Breast epithelium (tissue), 4 donors: ENCODE measurements around the gene ADAD2. TPM values are rescaled to one million over a fixed set of nuclear protein-coding genes. Genes with fewer than 3 reads are reported as not detected.

Source experiments
- DNase-seq, 2 donors: peaks; one replicate each; pipeline ENCODE4 v3.0.0-alpha.2; 2019; ENCODE audit warnings: low spot score in 2 of 2
- H3K27ac ChIP-seq, 2 donors: fragments of 200-600 bp; sonication (generic) in 1 of 2; one replicate each; pipeline ENCODE4 v1.5.1; 2016 to 2019; ENCODE audit warnings: mild to moderate bottlenecking in 1 of 2
- H3K27me3 ChIP-seq, 2 donors: fragments of 200-600 bp; sonication (generic) in 1 of 2; one replicate each; pipeline versions ENCODE4 v1.5.1 to v1.6.0; 2017 to 2019; ENCODE audit warnings: control low read depth in 1 of 2, mild to moderate bottlenecking in 1 of 2
- H3K36me3 ChIP-seq: fragments of 200-600 bp; one replicate; pipeline ENCODE4 v1.5.1; 2019
- H3K4me1 ChIP-seq, 2 donors: fragments of 200-600 bp; sonication (generic); one replicate each; pipeline ENCODE4 v1.5.1; 2016 to 2019; ENCODE audit warnings: control low read depth in 1 of 2
- H3K4me3 ChIP-seq, 3 donors: fragments of 200-600 bp; sonication (generic); 1 replicate in 2 of 3; 2 replicates in 1 of 3; pipeline ENCODE4 v1.5.1; 2016 to 2019; ENCODE audit warnings: mild to moderate bottlenecking in 3 of 3, moderate library complexity in 2 of 3
- H3K9me3 ChIP-seq, 2 donors: fragments of 200-600 bp; sonication (generic) in 1 of 2; one replicate each; pipeline ENCODE4 v1.5.1; 2016 to 2019; ENCODE audit warnings: control low read depth in 1 of 2
- POLR2A ChIP-seq: fragments of 450-650 bp; IDR thresholded peaks from one replicate; pipeline ENCODE4 v1.6.1; 2016; ENCODE audit warnings: antibody characterized with exemption, mild to moderate bottlenecking, moderate library complexity
- POLR2AphosphoS5 ChIP-seq, 3 donors: sonication (generic); formaldehyde crosslinking; IDR thresholded peaks; one replicate each; pipeline ENCODE4 v1.6.1; 2017; ENCODE audit warnings: antibody characterized with exemption in 3 of 3
- intact Hi-C: fragments of 100-400 bp; cut with DNase I; formaldehyde crosslinking; loops from one replicate; pipeline ENCODE4 v1.15.1; 2023; ENCODE audit warnings: low total_unique reads
- total RNA-seq, 3 donors: library from RNA; depleted of rRNA; stranded (reverse); fragments of >200 nt; gene quantifications; one replicate each; pipeline ENCODE4 v1.1.0, GENCODE V29; 2016
- TF ChIP-seq, protein P1 (sequence below), 3 donors: fragments of 450-650 bp; IDR thresholded peaks; one replicate each; pipeline ENCODE4 v1.5.1; 2016 to 2017; ENCODE audit warnings: antibody characterized with exemption in 3 of 3, mild to moderate bottlenecking in 3 of 3, moderate library complexity in 3 of 3

ADAD2 gene
- total RNA-seq, 3 donors from 2014 or later = 0.15 to 0.96 TPM; not detected in 1

- H3K36me3 ChIP-seq = no peaks in the 10 kb centered on the region
- H3K4me3 ChIP-seq = no peak overlapping the region
- TF ChIP-seq, protein P1, sequence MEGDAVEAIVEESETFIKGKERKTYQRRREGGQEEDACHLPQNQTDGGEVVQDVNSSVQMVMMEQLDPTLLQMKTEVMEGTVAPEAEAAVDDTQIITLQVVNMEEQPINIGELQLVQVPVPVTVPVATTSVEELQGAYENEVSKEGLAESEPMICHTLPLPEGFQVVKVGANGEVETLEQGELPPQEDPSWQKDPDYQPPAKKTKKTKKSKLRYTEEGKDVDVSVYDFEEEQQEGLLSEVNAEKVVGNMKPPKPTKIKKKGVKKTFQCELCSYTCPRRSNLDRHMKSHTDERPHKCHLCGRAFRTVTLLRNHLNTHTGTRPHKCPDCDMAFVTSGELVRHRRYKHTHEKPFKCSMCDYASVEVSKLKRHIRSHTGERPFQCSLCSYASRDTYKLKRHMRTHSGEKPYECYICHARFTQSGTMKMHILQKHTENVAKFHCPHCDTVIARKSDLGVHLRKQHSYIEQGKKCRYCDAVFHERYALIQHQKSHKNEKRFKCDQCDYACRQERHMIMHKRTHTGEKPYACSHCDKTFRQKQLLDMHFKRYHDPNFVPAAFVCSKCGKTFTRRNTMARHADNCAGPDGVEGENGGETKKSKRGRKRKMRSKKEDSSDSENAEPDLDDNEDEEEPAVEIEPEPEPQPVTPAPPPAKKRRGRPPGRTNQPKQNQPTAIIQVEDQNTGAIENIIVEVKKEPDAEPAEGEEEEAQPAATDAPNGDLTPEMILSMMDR (IDR thresholded peaks at IDR 0.05) = no peak
- TF ChIP-seq POLR2A (no peak), POLR2AphosphoS5 (IDR thresholded peaks at IDR 0.05) (no peak)
- intact Hi-C loops = no loop called here
- no peaks in the 10 kb centered on the region for H3K27me3 ChIP-seq
- H3K9me3 ChIP-seq = no peaks in the 10 kb centered on the region
- no peak overlapping the region for H3K27ac ChIP-seq
- H3K4me1 ChIP-seq = no peaks in the 10 kb centered on the region
- no peak for DNase-seq
These were observed 33.6 kb downstream of the ADAD2 start for GRCh38 chr16:84224554-84224953.

DNA sequence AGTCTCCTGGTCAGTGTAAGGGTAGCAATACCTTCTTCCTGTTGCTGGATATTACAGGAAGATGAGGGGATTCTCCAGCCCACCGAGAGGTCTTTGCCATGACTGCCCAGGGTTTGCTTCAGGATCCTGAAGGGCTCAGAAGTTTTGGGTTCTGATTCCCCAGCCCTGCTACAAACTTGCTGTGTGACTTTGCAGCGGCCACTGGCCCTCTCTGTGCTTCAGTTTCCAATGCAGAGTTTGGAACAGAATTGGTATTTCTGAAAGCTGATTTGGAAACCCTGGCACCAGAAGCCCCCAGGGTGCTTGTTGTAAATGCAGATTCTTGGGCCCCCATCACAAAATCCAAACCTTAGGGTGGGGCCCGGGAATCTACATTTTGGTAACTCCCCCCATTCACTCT lies 34.2 kb downstream of the ADAD2 start:
- Histone ChIP-seq H3K9me3 (no peaks in the 10 kb centered on the region), H3K4me3 (no peak overlapping the region), H3K27me3 (no peaks in the 10 kb centered on the region), H3K27ac (no peak overlapping the region), H3K36me3 (no peaks in the 10 kb centered on the region), H3K4me1 (no peaks in the 10 kb centered on the region)
- intact Hi-C loops = no loop called here
- TF ChIP-seq, protein P1 (IDR thresholded peaks at IDR 0.05) = no peak
- TF ChIP-seq POLR2AphosphoS5 (IDR thresholded peaks at IDR 0.05) (no peak), POLR2A (no peak)
- DNase-seq = no peak

DNA sequence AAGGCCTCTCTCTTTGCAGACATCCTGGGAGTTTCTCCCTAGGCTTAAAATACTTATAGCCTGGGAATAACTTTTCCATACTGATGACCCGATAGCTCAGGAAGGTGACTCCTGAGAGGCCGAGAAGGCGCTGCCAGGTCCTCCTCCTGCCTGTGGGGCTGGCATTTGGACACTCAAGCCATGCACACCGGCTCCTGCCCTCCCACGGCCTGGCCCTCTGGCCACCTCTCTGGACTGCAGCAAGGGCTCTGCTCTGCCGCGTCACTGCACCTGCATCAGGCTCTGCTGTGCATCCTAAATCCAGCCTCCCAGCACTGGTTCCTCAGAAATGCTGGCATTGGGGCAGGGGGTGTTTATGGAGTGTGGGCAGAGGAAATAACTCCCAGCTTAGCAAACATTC lies 34.6 kb downstream of the ADAD2 start:
- no peaks in the 10 kb centered on the region for H3K36me3 ChIP-seq
- H3K9me3 ChIP-seq = no peaks in the 10 kb centered on the region
- DNase-seq = no peak
- no peaks in the 10 kb centered on the region for H3K4me1 ChIP-seq
- H3K27me3 ChIP-seq = no peaks in the 10 kb centered on the region
- no peak overlapping the region for H3K4me3 ChIP-seq
- no peak overlapping the region for H3K27ac ChIP-seq
- TF ChIP-seq, protein P1 (IDR thresholded peaks at IDR 0.05) = no peak
- TF ChIP-seq POLR2AphosphoS5 (IDR thresholded peaks at IDR 0.05) (no peak), POLR2A (no peak)
- intact Hi-C loops = no loop called here

DNA sequence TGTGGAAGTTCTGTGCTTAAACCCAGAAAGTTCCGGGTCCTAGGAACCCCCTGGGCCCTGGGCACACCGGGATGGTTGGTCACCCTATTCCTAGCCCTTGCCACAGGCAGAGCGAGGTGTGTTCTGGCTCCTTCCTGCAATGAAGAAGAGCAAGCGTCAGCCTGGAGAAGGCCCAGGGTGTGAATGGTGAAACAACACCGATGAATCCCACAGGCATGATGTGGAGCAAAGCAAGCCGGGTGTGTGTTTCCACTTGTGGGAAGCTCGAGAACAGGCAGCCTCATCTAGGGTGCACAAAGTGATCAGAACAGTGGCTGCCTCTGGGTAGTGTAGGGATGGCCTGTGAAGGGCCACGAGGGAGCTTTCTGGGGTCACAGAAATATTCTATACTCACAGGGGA lies 35.1 kb downstream of the ADAD2 start:
- H3K4me1 ChIP-seq = no peaks in the 10 kb centered on the region
- no peaks in the 10 kb centered on the region for H3K36me3 ChIP-seq
- no peak overlapping the region for H3K4me3 ChIP-seq
- intact Hi-C loops = no loop called here
- DNase-seq = no peak
- no peaks in the 10 kb centered on the region for H3K27me3 ChIP-seq
- no peaks in the 10 kb centered on the region for H3K9me3 ChIP-seq
- TF ChIP-seq POLR2AphosphoS5 (IDR thresholded peaks at IDR 0.05) (no peak), POLR2A (no peak)
- TF ChIP-seq, protein P1 (IDR thresholded peaks at IDR 0.05) = no peak
- H3K27ac ChIP-seq = no peak overlapping the region

- no peaks in the 10 kb centered on the region for H3K36me3 ChIP-seq
- H3K9me3 ChIP-seq = no peaks in the 10 kb centered on the region
- intact Hi-C loops = no loop called here
- no peaks in the 10 kb centered on the region for H3K4me1 ChIP-seq
- H3K27me3 ChIP-seq = no peaks in the 10 kb centered on the region
- no peak for TF ChIP-seq POLR2A
- H3K27ac ChIP-seq = no peak overlapping the region
- no peak overlapping the region for H3K4me3 ChIP-seq
- DNase-seq = no peak
These were observed 36.6 kb downstream of the ADAD2 start for GRCh38 chr16:84227548-84227947.

DNA sequence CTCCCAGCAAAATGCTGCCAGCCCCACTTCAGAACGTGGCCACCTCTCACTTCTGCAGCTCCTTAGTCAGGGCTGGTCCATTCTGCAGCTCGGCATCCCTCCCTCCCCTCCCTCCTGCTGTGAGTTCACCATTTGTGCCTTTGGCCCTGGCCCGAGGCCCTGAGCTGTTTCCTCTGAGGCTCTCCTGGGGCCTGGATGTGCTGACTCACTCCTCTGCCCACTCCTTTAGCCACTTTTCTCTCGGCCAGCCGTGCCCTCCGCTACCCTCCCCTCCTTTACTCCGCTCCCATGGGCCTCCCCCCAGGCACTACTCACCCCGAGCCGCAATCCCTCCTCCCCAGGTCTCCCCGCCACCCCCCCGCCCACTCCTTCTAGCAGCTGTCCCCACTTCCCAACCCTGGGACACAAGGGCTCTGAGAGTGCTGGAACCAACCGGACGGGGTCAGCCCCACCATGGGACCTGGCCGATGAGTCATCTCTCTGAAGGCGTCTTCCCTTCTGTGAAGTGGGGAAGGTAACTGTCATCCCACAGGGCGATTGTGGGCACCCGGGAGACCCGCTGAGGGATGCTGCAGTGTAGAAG lies 37.4 kb downstream of the ADAD2 start:
- H3K27me3 ChIP-seq = no peaks in the 10 kb centered on the region
- TF ChIP-seq, protein P1 (IDR thresholded peaks at IDR 0.05) = no peak
- TF ChIP-seq POLR2A = no peak
- TF ChIP-seq POLR2AphosphoS5 (IDR thresholded peaks at IDR 0.05) = no peak
- no peaks in the 10 kb centered on the region for H3K9me3 ChIP-seq
- no peaks in the 10 kb centered on the region for H3K4me1 ChIP-seq
- peak in 1 of 2 donors; percentile 27 for DNase-seq
- H3K36me3 ChIP-seq = no peaks in the 10 kb centered on the region
- peak overlapping the region; percentile 7 to 69 for H3K27ac ChIP-seq
- H3K4me3 ChIP-seq = peak overlapping the region in 1 of 3 donors; percentile 47
- intact Hi-C loops = no loop called here
